ENCODE data around the gene LLGL2. TPM values are rescaled to one million over a fixed set of nuclear protein-coding genes. Genes with fewer than 3 reads are reported as not detected.

Gene LLGL2
- total RNA-seq, 4 donors from 2014 or later = 6.1 to 12.3 (median 9.1) TPM

- Histone ChIP-seq H3K9me3 (no peaks in the 10 kb centered on the region), H3K4me3 (peak within 1 kb of the TSS; percentile 92 to 98 (median 96)), H3K27me3 (no peaks in the 10 kb centered on the region), H3K27ac (replicated peaks in 1 of 4) (peak within 1 kb of the TSS; percentile 93 to 96 (median 94)), H3K36me3 (peaks cover 0 to 39% (median 24%) of the 10 kb centered on the region in 4 donors), H3K4me1 (peaks cover 42 to 64% (median 55%) of the 10 kb centered on the region in 4 donors)
- DNase-seq (ENCODE audit: extremely low spot score) = peak; percentile 96
- intact Hi-C loops (cut with DNase I) = loop anchor here (5.0 to 10.0 kb wide), 2 partner anchors 76 to 231 kb away; partner anchors contain the start of gene SLC25A19
- WGBS = 0% methylated on average over 3 of the region's 45 CpGs
- TF ChIP-seq EP300 (IDR thresholded peaks at IDR 0.05) = no peak
- no peak for TF ChIP-seq POLR2A (IDR thresholded peaks at IDR 0.05; ENCODE audit: low read depth)
- TF ChIP-seq, protein P1, sequence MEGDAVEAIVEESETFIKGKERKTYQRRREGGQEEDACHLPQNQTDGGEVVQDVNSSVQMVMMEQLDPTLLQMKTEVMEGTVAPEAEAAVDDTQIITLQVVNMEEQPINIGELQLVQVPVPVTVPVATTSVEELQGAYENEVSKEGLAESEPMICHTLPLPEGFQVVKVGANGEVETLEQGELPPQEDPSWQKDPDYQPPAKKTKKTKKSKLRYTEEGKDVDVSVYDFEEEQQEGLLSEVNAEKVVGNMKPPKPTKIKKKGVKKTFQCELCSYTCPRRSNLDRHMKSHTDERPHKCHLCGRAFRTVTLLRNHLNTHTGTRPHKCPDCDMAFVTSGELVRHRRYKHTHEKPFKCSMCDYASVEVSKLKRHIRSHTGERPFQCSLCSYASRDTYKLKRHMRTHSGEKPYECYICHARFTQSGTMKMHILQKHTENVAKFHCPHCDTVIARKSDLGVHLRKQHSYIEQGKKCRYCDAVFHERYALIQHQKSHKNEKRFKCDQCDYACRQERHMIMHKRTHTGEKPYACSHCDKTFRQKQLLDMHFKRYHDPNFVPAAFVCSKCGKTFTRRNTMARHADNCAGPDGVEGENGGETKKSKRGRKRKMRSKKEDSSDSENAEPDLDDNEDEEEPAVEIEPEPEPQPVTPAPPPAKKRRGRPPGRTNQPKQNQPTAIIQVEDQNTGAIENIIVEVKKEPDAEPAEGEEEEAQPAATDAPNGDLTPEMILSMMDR (IDR thresholded peaks at IDR 0.05) = no peak
- peak in 1 of 2 donors; percentile 18 for TF ChIP-seq POLR2AphosphoS5 (IDR thresholded peaks at IDR 0.05)
Measured at GRCh38 chr17:75516255-75516618, 9.3 kb upstream of the LLGL2 start, which contains the start of gene TSEN54. TSEN54 (plus strand) TSS chr17:75516528; CDS start chr17:75516561, 33 bp downstream.

DNA sequence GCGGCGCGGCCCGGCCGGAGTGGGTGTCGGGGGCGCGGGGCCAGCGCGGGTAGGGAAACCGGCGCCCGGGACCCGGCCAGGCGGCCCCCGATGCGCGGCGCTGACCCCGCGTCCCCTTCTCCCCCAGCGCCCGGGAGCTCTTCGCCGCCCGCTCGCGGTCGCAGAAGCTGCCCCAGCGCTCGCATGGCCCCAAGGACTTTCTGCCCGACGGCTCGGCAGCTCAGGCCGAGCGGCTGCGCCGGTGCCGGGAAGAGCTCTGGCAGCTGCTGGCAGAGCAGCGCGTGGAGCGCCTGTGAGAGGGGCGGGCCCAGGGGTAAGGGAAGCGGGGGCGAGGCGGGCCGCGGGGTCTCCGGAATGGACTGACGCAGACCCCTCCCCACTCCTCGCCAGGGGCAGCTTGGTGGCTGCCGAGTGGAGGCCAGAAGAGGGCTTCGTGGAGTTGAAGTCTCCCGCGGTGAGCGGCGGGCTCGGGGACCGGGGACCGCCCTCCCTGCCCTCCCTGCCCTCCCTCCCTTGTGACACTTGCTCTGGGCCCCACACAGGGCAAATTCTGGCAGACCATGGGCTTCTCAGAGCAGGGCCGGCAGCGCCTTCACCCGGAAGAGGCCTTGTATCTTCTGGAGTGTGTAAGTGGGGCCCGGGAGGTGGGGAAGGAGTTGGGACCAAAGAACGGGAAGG is 8.7 kb upstream of the LLGL2 start:
- Histone ChIP-seq H3K9me3 (no peaks in the 10 kb centered on the region), H3K27ac (replicated peaks in 1 of 4) (peak overlapping the region; percentile 93 to 96 (median 94)), H3K36me3 (peaks cover 0 to 41% (median 28%) of the 10 kb centered on the region in 4 donors), H3K4me3 (peak overlapping the region; percentile 92 to 98 (median 96)), H3K27me3 (no peaks in the 10 kb centered on the region), H3K4me1 (peaks cover 37 to 59% (median 49%) of the 10 kb centered on the region in 4 donors)
- WGBS = 0% methylated on average over 3 of the region's 65 CpGs
- TF ChIP-seq EP300 (IDR thresholded peaks at IDR 0.05) (no peak), POLR2AphosphoS5 (IDR thresholded peaks at IDR 0.05) (no peak), POLR2A (IDR thresholded peaks at IDR 0.05; ENCODE audit: low read depth) (no peak)
- TF ChIP-seq, protein P1 (IDR thresholded peaks at IDR 0.05) = no peak
- intact Hi-C loops (cut with DNase I) = loop anchor here (5.0 to 10.0 kb wide), 2 partner anchors 76 to 232 kb away; partner anchors contain the start of gene SLC25A19
- DNase-seq (ENCODE audit: extremely low spot score) = no peak

GRCh38 chr17:75517297-75517865 is 8.1 kb upstream of the LLGL2 start:
- TF ChIP-seq POLR2A (IDR thresholded peaks at IDR 0.05; ENCODE audit: low read depth) (no peak), EP300 (IDR thresholded peaks at IDR 0.05) (no peak), POLR2AphosphoS5 (IDR thresholded peaks at IDR 0.05) (no peak)
- TF ChIP-seq, protein P1 (IDR thresholded peaks at IDR 0.05) = no peak
- 43% methylated on average over 7 of the region's 10 CpGs for WGBS
- H3K9me3 ChIP-seq = no peaks in the 10 kb centered on the region
- H3K36me3 ChIP-seq = peaks cover 0 to 41% (median 31%) of the 10 kb centered on the region in 4 donors
- no peak for DNase-seq (ENCODE audit: extremely low spot score)
- intact Hi-C loops (cut with DNase I) = loop anchor here (5.0 to 10.0 kb wide), 2 partner anchors 75 to 233 kb away; partner anchors contain the start of gene SLC25A19
- peaks cover 30 to 52% (median 43%) of the 10 kb centered on the region in 4 donors for H3K4me1 ChIP-seq
- H3K27me3 ChIP-seq = no peaks in the 10 kb centered on the region
- peak overlapping the region; percentile 92 to 98 (median 96) for H3K4me3 ChIP-seq
- H3K27ac ChIP-seq (replicated peaks in 1 of 4) = peak overlapping the region; percentile 93 to 96 (median 94)

- TF ChIP-seq EP300 (IDR thresholded peaks at IDR 0.05) (no peak), POLR2A (IDR thresholded peaks at IDR 0.05; ENCODE audit: low read depth) (no peak), POLR2AphosphoS5 (IDR thresholded peaks at IDR 0.05) (no peak)
- TF ChIP-seq, protein P1 (IDR thresholded peaks at IDR 0.05) = no peak
- 89% methylated on average over 3 of the region's 3 CpGs for WGBS
- Histone ChIP-seq H3K4me3 (no peak overlapping the region), H3K27ac (replicated peaks in 1 of 4) (no peak overlapping the region), H3K27me3 (no peaks in the 10 kb centered on the region), H3K4me1 (peaks cover 22 to 44% (median 35%) of the 10 kb centered on the region in 4 donors), H3K36me3 (peaks cover 0 to 41% (median 29%) of the 10 kb centered on the region in 4 donors), H3K9me3 (no peaks in the 10 kb centered on the region)
- intact Hi-C loops (cut with DNase I) = loop anchor here (5.0 to 10.0 kb wide), 2 partner anchors 74 to 233 kb away; partner anchors contain the start of gene SLC25A19
- no peak for DNase-seq (ENCODE audit: extremely low spot score)
Measured at GRCh38 chr17:75518201-75518600, 7.3 kb upstream of the LLGL2 start.
